CD4-positive, alpha-beta memory T cell (primary cell): ENCODE data around the gene C4A. TPM values are rescaled to one million over a fixed set of nuclear protein-coding genes. Genes with fewer than 3 reads are reported as not detected.

Experiments
- CTCF ChIA-PET: fragments of 350-600 bp; sonication (Branson Sonifier 250); formaldehyde crosslinking; loops from one replicate; lab custom pipeline; 2021; ENCODE audit warnings: inconsistent platforms; ENCODE audit not compliant: partially characterized antibody; lab: Charles Lee
- POLR2A ChIA-PET: fragments of 350-600 bp; sonication (Branson Sonifier 250); formaldehyde crosslinking; loops from one replicate; lab custom pipeline; 2021; ENCODE audit not compliant: partially characterized antibody; lab: Charles Lee
- DNase-seq, 5 donors: peaks; one replicate each; pipeline versions ENCODE4 v3.0.0 to v3.0.0-alpha.2; 2020 to 2022; ENCODE audit warnings: mixed read lengths in 1 of 5
- H3K27ac ChIP-seq: one replicate; pipeline ENCODE4 v1.7.0; 2013; ENCODE audit warnings: low read depth, low read length
- H3K27me3 ChIP-seq: 2 replicates; pipeline ENCODE4 v1.7.0; 2013; ENCODE audit warnings: mild to moderate bottlenecking, low read length, moderate library complexity; ENCODE audit not compliant: insufficient read depth
- H3K36me3 ChIP-seq: 2 replicates; pipeline ENCODE4 v1.7.0; 2013; ENCODE audit warnings: mild to moderate bottlenecking, low read length, moderate library complexity; ENCODE audit not compliant: insufficient read depth
- H3K4me1 ChIP-seq: 2 replicates; pipeline ENCODE4 v1.7.0; 2013; ENCODE audit warnings: mild to moderate bottlenecking, low read length, moderate library complexity; ENCODE audit not compliant: insufficient read depth
- H3K4me3 ChIP-seq, 2 donors: one replicate each; pipeline ENCODE4 v1.7.0; 2013; ENCODE audit warnings: low read length in 2 of 2, mild to moderate bottlenecking in 1 of 2
- H3K9me3 ChIP-seq, 2 donors: one replicate each; pipeline ENCODE4 v1.7.0; 2013; ENCODE audit warnings: low read length in 2 of 2, control low read depth in 1 of 2; ENCODE audit not compliant: control insufficient read depth in 1 of 2
- H3K27ac Mint-ChIP-seq, 7 donors: one replicate each; pipeline ENCODE4 v1.8.0; 2020 to 2021; ENCODE audit warnings: mixed read lengths in 7 of 7, mild to moderate bottlenecking in 6 of 7, inconsistent platforms in 3 of 7, moderate library complexity in 3 of 7
- H3K27me3 Mint-ChIP-seq, 2 donors: one replicate each; pipeline ENCODE4 v1.8.0; 2020 to 2021; ENCODE audit warnings: mixed read lengths in 2 of 2
- H3K36me3 Mint-ChIP-seq, 2 donors: one replicate each; pipeline ENCODE4 v1.8.0; 2020 to 2021; ENCODE audit warnings: mixed read lengths in 2 of 2, inconsistent platforms in 1 of 2, mild to moderate bottlenecking in 1 of 2
- H3K4me1 Mint-ChIP-seq, 4 donors: one replicate each; pipeline ENCODE4 v1.8.0; 2020 to 2021; ENCODE audit warnings: mixed read lengths in 4 of 4, mild to moderate bottlenecking in 1 of 4
- H3K4me3 Mint-ChIP-seq, 8 donors: one replicate each; pipeline ENCODE4 v1.8.0; 2020 to 2021; ENCODE audit warnings: mixed read lengths in 8 of 8, mild to moderate bottlenecking in 7 of 8, moderate library complexity in 6 of 8, inconsistent platforms in 3 of 8
- H3K9me3 Mint-ChIP-seq, 8 donors: one replicate each; pipeline ENCODE4 v1.8.0; 2020 to 2021; ENCODE audit warnings: mixed read lengths in 8 of 8, mild to moderate bottlenecking in 5 of 8, inconsistent platforms in 3 of 8, moderate library complexity in 1 of 8
- intact Hi-C: fragments of 100-400 bp; cut with micrococcal nuclease; formaldehyde crosslinking; loops from one replicate; pipeline ENCODE4 v1.15.1; 2023
- polyA plus RNA-seq, 2 donors: library from polyadenylated mRNA; unstranded; fragments of 300-500 nt; fragmentation: Illumina TruSeq; gene quantifications; one replicate each; pipeline ENCODE4 v1.2.3, GENCODE V29; 2021
- total RNA-seq, 2 experiments: library from RNA; stranded (reverse); gene quantifications; one replicate each; pipeline ENCODE4 v1.2.3, GENCODE V29; 2021

The C4A gene
- total and polyA plus RNA-seq, 4 experiments from 2014 or later: 0.17 to 9.8 (median 6.7) TPM; not detected in 1

GRCh38 chr6:31945154-31945506 lies 36.7 kb upstream of the C4A start:
- H3K4me1 ChIP-seq: no peaks in the 10 kb centered on the region
- ChIA-PET POLR2A (no interaction called here), CTCF (no interaction called here)
- Mint-ChIP-seq H3K4me3 (no peak overlapping the region), H3K4me1 (no peaks in the 10 kb centered on the region), H3K9me3 (peaks cover 0 to 2% (median 0%) of the 10 kb centered on the region in 8 donors), H3K36me3 (no peaks in the 10 kb centered on the region), H3K27me3 (peaks cover 11 to 23% of the 10 kb centered on the region in 2 donors), H3K27ac (peak overlapping the region in 1 of 7 donors; percentile 37)
- intact Hi-C loops: no loop called here
- H3K36me3 ChIP-seq: no peaks in the 10 kb centered on the region
- DNase-seq: no peak
- no peaks in the 10 kb centered on the region for H3K9me3 ChIP-seq
- H3K27ac ChIP-seq: no peak overlapping the region
- no peak overlapping the region for H3K4me3 ChIP-seq
- H3K27me3 ChIP-seq: no peaks in the 10 kb centered on the region

GRCh38 chr6:31945507-31946369 lies 36.1 kb upstream of the C4A start, which contains the start of gene CFB:
Gene CFB (plus strand): TSS chr6:31946095. CDS start chr6:31946222, 127 bp downstream.
- Histone ChIP-seq H3K4me1 (no peaks in the 10 kb centered on the region), H3K27ac (no peak within 1 kb of the TSS), H3K4me3 (no peak within 1 kb of the TSS), H3K9me3 (no peaks in the 10 kb centered on the region), H3K27me3 (no peaks in the 10 kb centered on the region), H3K36me3 (no peaks in the 10 kb centered on the region)
- intact Hi-C loops: no loop called here
- Mint-ChIP-seq H3K9me3 (peaks cover 0 to 2% (median 0%) of the 10 kb centered on the region in 8 donors), H3K4me1 (no peaks in the 10 kb centered on the region), H3K4me3 (no peak within 1 kb of the TSS), H3K27me3 (peaks cover 11 to 21% of the 10 kb centered on the region in 2 donors), H3K36me3 (no peaks in the 10 kb centered on the region), H3K27ac (peak within 1 kb of the TSS in 2 of 7 donors; percentile 24 to 54)
- DNase-seq: no peak
- CTCF ChIA-PET: interaction anchor here (0.6 kb wide), 1 partner anchor 48 kb away, joined by 5 read pairs; the partner anchor contains the start of gene EHMT2
- POLR2A ChIA-PET: no interaction called here

GRCh38 chr6:31946370-31946885 lies 35.4 kb upstream of the C4A start:
- H3K4me1 Mint-ChIP-seq: no peaks in the 10 kb centered on the region
- Histone ChIP-seq H3K4me3 (no peak overlapping the region), H3K9me3 (no peaks in the 10 kb centered on the region), H3K4me1 (no peaks in the 10 kb centered on the region), H3K36me3 (no peaks in the 10 kb centered on the region), H3K27me3 (no peaks in the 10 kb centered on the region), H3K27ac (no peak overlapping the region)
- H3K27ac Mint-ChIP-seq: peak overlapping the region in 1 of 7 donors; percentile 54
- no peak for DNase-seq
- CTCF ChIA-PET: no interaction called here
- H3K36me3 Mint-ChIP-seq: peaks cover 0 to 4% of the 10 kb centered on the region in 2 donors
- H3K4me3 Mint-ChIP-seq: no peak overlapping the region
- POLR2A ChIA-PET: no interaction called here
- H3K27me3 Mint-ChIP-seq: peaks cover 11 to 21% of the 10 kb centered on the region in 2 donors
- intact Hi-C loops: no loop called here
- H3K9me3 Mint-ChIP-seq: peaks cover 0 to 2% (median 0%) of the 10 kb centered on the region in 8 donors

GRCh38 chr6:31947070-31947675 lies 34.7 kb upstream of the C4A start:
- H3K9me3 Mint-ChIP-seq: peaks cover 0 to 2% (median 0%) of the 10 kb centered on the region in 8 donors
- peak overlapping the region in 1 of 7 donors; percentile 42 for H3K27ac Mint-ChIP-seq
- Histone ChIP-seq H3K27me3 (no peaks in the 10 kb centered on the region), H3K27ac (no peak overlapping the region), H3K4me3 (no peak overlapping the region), H3K4me1 (no peaks in the 10 kb centered on the region), H3K36me3 (peaks cover 3% of the 10 kb centered on the region), H3K9me3 (no peaks in the 10 kb centered on the region)
- H3K4me1 Mint-ChIP-seq: no peaks in the 10 kb centered on the region
- intact Hi-C loops: no loop called here
- peaks cover 0 to 4% of the 10 kb centered on the region in 2 donors for H3K36me3 Mint-ChIP-seq
- no peak for DNase-seq
- CTCF ChIA-PET: no interaction called here
- peaks cover 11 to 18% of the 10 kb centered on the region in 2 donors for H3K27me3 Mint-ChIP-seq
- no peak overlapping the region for H3K4me3 Mint-ChIP-seq
- POLR2A ChIA-PET: no interaction called here

- Mint-ChIP-seq H3K9me3 (peaks cover 0 to 2% (median 0%) of the 10 kb centered on the region in 8 donors), H3K27ac (no peak overlapping the region), H3K27me3 (peaks cover 11 to 12% of the 10 kb centered on the region in 2 donors), H3K4me3 (no peak overlapping the region), H3K4me1 (no peaks in the 10 kb centered on the region), H3K36me3 (peaks cover 3 to 11% of the 10 kb centered on the region in 2 donors)
- Histone ChIP-seq H3K27me3 (no peaks in the 10 kb centered on the region), H3K4me3 (no peak overlapping the region), H3K27ac (no peak overlapping the region), H3K4me1 (no peaks in the 10 kb centered on the region), H3K9me3 (no peaks in the 10 kb centered on the region), H3K36me3 (peaks cover 10% of the 10 kb centered on the region)
- POLR2A ChIA-PET: no interaction called here
- CTCF ChIA-PET: no interaction called here
- intact Hi-C loops: no loop called here
- no peak for DNase-seq
These were observed 34.0 kb upstream of the C4A start for GRCh38 chr6:31947864-31948263.

GRCh38 chr6:31948306-31948705 lies 33.6 kb upstream of the C4A start:
- H3K4me3 Mint-ChIP-seq: no peak overlapping the region

More at GRCh38 chr6:31948306-31948705, 33.6 kb upstream of the C4A start:
- H3K4me3 ChIP-seq: no peak overlapping the region
- Mint-ChIP-seq H3K27me3 (peaks cover 10 to 12% of the 10 kb centered on the region in 2 donors), H3K4me1 (no peaks in the 10 kb centered on the region), H3K36me3 (peaks cover 8 to 15% of the 10 kb centered on the region in 2 donors), H3K27ac (peak overlapping the region in 2 of 7 donors; percentile 43 to 71), H3K9me3 (peaks cover 0 to 2% (median 0%) of the 10 kb centered on the region in 8 donors)
- ChIA-PET POLR2A (no interaction called here), CTCF (no interaction called here)
- no peak for DNase-seq
- H3K9me3 ChIP-seq: no peaks in the 10 kb centered on the region
- H3K36me3 ChIP-seq: peaks cover 14% of the 10 kb centered on the region
- no peak overlapping the region for H3K27ac ChIP-seq
- no peaks in the 10 kb centered on the region for H3K27me3 ChIP-seq
- no peaks in the 10 kb centered on the region for H3K4me1 ChIP-seq
- intact Hi-C loops: no loop called here
